GM10847 (cell line): ENCODE results near the gene SLC3A2.

Experiments
- POLR2A ChIP-seq: IDR thresholded peaks from 2 replicates; pipeline ENCODE4 v1.6.1; 2011; ENCODE audit not compliant: insufficient read length; ENCODE audit errors: extremely low read depth

SLC3A2 gene

DNA sequence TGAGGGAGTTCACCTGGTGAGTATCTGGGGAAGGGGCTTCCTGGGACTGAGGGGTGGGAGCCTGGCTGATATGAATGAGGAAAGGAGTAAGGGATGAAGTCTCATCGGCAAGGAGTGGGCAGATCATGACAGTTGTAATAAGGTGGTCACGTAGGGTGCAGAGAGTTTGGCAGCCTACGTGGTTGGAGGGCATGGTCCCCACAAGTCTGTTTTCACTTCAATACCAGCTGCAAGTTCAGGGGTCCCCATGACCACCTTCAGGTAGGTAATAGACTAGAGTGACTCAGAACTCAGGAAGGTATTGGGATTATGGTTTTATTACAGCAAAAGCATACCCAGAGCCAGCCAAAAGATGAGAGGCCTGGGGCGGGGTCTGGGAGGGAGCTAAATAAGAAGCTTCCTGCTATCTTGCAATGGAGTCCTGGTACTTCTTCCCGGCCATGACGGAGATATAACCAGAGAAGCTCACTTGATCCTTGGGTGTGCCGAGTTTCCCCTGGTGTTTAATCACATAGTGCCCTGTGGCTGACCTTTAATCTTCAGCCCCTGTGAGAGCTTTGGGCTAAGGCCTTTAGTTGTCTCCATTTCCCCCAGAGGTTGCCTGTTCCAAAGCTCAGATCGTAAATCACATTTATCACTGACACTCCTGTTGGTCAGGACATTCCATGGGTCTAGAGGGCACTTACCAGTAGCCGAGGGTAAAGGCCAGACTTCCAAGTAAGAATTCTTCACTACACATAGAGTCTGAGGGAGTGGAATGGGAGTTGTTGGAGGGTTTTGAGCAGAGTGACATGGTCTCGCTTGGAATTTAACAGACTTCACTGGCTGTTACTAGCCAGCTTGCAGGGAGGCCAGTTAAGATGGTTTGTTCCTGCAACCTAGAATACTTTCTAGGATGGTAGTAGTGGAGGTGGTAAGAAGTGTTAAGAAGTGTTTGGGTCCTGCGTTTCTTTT lies 9.1 kb downstream of the SLC3A2 start:
- no peak for TF ChIP-seq POLR2A

DNA sequence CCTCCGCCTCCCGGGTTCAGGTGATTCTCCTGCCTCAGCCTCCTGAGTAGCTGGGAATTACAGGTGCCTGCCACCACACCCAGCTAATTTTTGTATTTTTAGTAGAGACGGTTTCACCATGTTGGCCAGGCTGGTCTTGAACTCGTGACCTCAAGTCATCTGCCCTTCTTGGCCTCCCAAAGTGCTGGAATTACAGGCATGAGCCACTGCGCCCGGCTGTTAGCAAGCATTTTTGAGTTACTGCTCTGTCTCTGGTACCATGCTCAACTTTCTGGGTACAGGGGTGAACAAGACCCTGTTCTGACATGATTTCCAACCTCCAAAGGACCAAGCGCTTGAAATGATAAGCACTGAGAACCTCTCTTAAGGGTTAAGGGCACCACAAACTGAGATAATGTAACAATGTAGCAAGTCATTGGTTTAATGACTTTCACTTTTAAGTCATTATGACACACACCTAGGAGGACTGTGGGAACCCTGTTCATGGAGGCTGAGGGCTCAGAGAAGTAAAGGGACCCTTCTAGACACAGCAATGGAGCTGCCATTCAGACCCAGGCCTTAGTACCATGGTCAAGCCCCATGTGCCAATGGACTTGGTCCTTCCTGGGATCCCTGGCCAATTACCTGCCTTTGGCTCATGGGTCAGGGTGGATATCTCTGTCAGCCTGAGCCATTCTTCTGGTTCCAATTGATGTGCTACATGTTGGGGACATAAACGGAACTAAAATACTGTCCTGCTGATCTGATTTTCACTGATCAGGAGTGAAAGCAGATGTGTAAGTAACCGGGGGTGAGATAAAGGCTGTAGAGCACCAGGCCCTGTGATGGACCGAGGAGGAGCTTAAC lies 11.6 kb downstream of the SLC3A2 start:
- no peak for TF ChIP-seq POLR2A

DNA sequence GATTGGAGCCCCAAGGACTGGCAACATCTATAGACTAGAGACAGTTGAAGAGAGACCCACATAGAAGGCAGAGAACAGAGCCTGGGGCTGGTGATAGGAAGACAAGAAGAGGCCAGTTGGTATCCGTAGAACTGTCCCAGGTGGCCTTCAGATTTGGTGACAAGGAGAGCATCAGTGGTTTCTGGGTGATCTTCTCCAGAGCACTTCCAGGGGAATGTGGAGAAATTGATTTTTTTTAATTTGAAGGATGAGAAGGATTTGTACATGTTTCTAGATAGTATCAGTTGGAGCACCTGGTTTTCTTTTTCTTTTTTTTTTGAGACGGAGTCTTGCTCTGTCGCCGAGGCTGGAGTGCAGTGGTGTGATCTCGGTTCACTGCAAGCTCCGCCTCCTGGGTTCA lies 14.8 kb downstream of the SLC3A2 start:
- TF ChIP-seq POLR2A, result no peak

DNA sequence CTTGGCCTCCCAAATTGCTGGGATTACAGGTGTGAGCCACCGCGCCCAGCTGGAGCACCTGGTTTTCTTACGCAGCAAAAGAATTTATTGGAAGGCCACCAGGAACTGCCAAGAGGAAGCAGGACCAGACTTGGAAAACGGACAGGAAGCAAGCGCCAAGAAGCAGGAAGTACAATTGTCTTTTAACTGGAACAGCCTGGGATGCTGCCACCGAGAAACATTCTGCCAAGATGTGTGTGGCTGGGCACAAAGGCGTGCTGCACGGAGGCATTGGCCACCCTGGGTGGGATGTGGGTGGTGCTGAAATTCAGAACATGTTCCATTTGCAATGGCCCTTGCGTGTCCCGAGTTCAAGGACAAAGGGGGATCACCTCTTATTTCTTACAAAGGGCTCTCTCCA lies 15.4 kb downstream of the SLC3A2 start:
- no peak for TF ChIP-seq POLR2A

DNA sequence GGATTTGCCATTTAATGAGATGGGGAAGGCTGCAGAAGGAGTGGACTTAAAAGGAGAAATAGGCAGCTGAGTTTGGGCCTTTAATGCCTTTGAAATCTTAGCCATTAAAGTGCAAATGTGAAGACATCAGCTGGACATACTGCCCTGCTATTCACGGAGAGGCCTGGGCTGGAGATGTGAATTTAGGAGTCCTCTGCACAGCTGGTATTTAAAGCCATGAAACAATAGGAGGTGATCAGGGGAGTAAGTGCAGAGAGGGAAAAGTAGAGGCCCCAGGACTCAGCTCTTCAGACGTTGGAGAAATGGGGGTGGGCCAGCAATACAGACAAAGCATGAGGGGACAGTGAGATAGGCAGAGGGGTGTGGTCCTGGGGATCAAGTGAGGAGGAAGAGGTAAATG lies 16.6 kb downstream of the SLC3A2 start:
- TF ChIP-seq POLR2A, result no peak

DNA sequence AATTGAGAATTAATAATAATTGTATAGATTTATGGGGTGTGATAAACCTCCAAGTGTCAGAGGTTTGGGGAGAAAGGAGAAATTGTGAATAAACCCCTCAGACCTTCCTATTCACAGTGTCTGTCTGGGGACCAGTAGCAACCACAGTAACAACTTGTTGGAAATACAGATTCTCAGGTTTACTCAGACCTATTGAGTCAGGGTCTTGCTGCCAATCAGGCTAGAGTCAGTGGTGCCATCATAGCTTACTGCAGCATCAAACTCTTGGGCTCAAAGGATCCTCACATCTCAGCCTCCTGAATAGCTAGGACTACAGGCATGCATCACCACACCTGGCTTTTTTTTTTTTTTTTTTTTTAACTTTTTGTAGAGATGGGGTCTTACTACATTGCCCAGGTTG lies 17.3 kb downstream of the SLC3A2 start:
- TF ChIP-seq POLR2A, result no peak

DNA sequence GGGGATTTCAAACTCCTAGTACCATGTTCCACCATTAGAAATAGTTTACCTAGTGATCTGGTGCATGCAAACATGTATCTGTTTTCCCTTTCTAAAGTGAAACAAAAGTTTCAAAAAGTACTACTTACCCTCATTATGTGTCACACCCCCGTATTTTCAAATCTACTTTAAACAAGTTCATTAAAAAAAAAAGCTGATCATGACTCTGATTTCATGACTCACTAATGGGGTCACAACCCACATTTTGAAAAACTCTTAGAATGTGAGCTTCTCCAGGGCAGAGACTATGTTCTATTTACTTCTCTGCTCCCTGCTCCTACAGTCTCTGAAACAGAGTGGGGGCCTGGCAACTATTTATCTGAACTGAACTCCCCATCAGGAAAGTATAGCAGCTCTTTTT lies 22.2 kb downstream of the SLC3A2 start:
- TF ChIP-seq POLR2A, result no peak

DNA sequence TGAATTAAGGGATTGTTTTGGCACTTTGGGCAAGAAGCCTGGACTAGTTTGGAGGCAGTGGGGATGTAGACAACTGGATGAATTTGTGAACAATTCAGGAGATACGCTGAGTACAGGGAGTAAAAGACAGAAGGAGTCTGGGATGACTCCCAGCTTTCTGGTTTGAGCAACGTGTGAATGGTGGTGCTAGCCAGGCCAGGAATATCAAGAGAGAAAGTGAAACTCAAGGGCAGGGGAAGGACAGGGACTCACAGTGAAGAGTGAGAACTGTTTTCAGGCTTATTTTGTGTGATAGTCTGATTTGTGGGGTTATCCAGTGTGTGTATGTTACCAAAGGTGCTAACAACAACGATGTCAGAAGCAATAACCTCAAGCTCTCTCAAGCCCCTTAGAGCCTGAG lies 24.6 kb downstream of the SLC3A2 start:
- no peak for TF ChIP-seq POLR2A

DNA sequence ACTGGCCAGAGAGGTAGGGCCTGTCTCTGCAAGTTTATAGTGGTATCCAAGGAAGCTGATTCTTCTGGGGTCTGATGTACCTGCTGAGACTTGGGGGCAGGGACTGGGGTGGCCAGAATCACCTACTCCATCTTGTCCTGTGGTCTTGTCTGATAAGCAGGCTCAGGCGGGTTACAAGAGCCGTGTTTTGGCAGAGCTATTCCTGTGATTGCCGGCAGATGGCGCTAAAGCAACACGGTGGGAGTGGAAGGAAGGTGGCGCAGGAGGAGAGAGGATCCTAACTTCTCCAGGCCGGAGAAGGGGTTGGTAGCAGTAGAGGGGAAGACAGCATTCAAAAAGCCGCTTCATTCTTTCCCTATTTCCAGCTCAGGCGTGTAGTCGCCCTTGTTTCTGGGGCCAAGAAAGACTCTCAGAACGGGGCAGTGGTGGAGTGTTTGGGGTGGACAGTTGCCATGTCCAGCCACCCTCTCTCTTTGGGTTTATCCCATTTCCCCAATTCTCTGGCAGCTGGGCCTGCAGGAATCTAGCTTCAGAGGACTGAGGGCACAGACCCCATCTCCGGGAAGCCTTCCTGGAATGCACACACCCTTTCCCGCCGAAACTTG lies 25.3 kb downstream of the SLC3A2 start:
- TF ChIP-seq POLR2A, result no peak

DNA sequence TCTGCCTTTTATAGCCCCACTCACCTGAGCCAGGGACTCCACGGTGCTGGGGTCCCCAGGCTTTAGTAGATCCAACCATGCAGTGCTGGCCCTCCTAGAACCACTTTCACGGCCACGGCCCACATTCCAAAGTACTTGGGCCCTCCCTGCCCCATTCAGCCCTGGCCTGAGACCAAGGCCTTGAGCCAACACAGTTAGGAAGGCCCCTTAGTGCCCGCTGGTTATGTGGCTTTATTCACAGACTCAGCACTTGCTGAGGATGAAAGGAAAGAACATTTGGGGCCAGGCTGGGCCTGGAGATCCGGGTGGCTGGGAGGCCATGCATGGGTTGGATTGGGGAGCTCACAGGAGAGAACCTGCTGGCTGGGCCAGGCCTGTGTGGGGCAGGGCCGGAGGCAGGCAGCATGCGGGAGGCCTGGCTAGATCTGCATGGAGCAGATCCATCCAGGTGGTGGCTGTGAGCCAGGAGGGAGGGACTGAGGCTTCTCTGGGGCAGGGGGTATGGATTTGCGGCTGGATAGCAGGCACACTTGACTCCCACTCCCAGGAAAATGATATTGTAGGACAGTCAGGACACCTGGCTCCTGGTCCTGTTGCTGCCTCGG lies 27.9 kb downstream of the SLC3A2 start:
- no peak for TF ChIP-seq POLR2A

DNA sequence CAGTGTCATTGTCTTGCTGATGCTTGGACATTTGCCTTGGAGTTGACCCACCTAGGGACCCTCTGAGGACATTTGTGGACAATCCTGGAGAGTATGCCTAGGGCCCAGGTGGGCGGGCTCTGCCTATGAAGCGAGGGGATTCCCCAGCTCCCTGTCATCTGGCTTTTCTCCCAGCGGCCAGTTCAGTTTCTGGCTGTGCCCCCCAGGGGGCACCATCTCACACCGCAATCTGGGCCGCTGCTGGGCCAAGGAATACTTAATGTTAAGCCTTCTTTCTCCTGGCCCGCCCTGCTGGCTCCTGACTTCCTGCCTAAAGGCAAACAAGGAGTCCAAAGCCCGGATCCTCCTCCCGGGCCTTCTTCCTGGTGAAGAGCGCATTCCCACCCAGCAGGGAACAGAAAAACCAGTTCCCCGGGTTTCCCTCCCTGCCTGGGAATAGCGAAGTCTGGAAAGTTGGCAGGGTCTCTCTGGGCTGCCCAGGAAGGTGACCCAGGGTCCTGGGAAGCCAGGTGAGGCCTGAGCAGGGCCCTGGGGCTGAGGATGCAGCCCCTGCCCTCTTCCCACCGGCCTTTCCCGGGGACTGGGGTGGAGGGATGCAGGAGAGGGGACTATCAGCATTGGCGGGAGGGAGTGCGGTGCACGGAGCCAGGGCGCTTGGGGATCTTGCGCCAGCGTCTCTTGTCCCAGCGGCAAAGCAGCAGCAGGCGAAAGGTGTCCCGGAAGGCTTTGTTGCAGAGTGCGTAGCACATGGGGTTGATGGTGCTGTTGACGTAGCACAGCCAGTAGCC lies 28.6 kb downstream of the SLC3A2 start:
- no peak for TF ChIP-seq POLR2A

DNA sequence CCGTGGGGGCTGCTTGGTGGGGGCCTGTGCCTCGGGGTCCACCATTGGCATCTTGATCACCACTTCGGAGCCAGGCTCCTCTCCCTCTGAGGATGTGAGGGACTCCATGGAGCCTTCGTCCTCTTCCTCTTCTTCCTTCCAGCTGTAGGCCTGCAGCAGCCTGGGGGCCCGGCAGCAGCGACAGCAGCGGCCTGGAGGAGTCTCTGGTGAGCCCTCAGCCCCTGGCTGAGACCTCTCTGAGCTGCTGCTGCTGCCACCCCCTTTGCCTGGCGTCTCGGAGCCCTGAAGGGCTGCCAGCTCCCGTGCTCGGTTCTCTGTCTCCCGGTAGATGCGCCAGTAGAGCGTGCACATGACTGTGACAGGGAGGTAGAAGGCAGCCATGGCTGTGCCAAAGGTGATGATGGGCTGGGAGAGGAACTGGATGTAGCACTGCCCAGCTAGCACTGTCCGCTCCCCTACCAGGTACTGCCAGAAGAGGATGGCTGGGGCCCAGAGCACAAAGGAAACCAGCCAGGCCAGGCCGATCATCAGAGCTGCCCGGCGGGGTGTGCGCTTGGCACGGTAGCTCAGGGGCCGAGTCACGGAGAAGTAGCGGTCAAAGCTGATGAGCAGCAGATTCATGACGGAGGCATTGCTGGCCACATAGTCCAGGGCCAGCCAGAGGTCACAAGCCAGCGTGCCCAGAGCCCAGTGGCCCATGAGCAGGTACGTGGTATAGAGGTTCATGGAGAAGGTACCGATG lies 29.6 kb downstream of the SLC3A2 start:
- no peak for TF ChIP-seq POLR2A

DNA sequence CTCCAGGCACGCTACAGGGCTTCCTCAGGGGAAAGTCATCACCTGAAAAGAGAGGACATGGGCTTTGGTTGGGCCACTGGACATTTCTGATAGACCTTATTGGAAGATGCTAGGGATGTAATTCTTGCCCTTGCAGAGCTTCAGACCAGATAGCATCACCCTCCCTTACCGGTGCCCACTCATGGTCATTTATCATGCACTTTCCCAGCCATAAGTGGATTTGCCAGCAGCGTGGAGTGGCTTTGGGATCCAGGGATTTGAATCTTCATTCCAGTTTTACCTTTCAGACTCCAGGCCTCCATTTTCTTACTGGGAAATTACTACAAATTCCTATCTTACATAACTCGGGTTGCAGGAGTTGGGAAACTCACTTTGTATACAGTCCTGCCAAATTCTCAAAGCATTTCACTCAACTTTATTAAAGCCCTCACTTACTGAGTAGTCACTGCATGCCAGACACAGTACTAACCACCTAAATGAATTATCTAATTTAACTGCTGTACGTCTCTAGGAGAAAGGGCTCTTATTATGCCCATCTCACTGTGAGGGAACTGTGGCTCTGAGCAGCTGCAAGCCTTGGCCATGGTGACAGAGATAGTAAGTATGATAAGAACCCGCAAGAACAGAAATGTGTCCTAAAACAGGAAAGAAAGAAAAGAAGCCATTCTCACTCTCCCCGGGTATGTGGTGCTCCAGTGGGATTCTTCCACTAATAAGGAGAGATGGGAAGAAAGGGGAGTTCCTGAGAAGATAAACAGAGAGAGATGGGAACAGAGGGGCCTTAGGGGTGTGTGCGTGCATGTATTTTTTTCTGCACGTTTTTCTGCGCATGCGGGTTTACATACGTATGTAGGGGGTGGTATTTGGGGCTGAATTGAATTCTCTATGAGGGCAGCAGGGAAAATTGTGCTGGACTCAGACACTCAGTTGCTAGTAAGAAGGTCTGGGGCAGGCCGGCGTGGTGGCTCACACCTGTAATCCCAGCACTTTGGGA lies 30.7 kb downstream of the SLC3A2 start:
- no peak for TF ChIP-seq POLR2A
